Bladder microvascular endothelial cell (primary cell): ENCODE measurements around the gene PDX1. TPM values are rescaled to one million over a fixed set of nuclear protein-coding genes. Genes with fewer than 3 reads are reported as not detected.

Source experiments
- total RNA-seq: library from RNA; depleted of rRNA; stranded (reverse); fragments of >200 nt; gene quantifications from 2 replicates; pipeline ENCODE4 v1.2.3, GENCODE V29; 2014

The PDX1 gene
- total RNA-seq: not detected in 2 replicates

DNA sequence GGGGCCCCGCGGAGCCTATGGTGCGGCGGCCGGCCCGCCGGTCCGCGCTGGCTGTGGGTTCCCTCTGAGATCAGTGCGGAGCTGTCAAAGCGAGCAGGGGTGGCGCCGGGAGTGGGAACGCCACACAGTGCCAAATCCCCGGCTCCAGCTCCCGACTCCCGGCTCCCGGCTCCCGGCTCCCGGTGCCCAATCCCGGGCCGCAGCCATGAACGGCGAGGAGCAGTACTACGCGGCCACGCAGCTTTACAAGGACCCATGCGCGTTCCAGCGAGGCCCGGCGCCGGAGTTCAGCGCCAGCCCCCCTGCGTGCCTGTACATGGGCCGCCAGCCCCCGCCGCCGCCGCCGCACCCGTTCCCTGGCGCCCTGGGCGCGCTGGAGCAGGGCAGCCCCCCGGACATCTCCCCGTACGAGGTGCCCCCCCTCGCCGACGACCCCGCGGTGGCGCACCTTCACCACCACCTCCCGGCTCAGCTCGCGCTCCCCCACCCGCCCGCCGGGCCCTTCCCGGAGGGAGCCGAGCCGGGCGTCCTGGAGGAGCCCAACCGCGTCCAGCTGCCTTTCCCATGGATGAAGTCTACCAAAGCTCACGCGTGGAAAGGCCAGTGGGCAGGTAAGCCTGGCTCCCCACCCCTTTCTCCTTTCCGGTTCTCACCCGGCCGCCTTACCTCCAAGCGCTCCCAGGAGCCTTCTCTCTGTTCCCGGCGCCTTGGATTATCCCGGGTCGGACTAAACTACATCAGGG is at the start of gene PDX1:
Gene PDX1, plus strand, starts transcription at position 67 of the 743 bp plus-strand sequence. Its CDS starts 139 bp downstream, at position 206.

DNA sequence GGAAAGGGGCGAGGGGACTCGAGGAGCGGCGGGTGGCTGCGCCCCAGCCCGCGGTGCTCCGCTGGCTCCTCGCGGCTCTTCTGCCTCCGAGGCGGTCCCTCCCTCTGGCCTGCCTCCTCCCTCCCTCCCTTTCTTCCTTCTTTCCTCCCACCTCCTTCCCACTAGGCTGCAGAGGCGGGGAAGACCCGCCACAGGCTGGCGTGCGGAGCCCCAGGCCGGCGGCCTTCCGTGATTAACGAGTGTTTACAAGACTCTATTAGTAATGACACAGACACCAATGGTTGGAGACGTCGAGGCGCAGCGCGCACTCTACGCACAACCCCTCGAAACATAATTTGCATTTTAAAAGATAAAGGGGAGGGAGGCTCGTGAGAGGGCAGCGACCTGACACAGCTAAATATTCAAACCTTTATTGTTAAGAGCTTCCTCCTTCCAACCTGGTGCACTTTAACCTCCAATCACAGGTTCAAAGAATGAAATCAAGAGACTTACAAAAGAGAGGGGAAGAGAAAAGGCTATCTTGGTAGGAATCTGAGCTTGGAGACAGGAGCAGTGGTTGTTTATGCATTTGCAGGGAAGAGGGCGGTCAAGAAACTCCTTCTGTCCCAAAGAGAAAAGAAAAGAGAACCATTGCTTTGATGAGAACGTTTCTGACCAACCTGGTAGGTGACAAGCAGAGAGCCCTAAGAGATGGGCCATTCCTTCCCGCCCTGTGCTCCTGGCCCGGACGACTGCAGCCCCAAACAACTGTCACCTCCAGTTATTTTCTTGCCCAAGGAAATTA is 49.5 kb downstream of the PDX1 start, which contains the start of gene CDX2:
Gene CDX2, minus strand, starts transcription at position 234 of the 784 bp plus-strand sequence. CDS start 309 bp downstream, outside the sequence.

Other genes with a start within 250 kb of the PDX1 start
- gene GSX1, start 127.5 kb upstream of the PDX1 start, total RNA-seq: not detected in 2 replicates
- gene CDX2, start 49.3 kb downstream of the PDX1 start, total RNA-seq: not detected in 2 replicates
- gene URAD, start 68.7 kb downstream of the PDX1 start, total RNA-seq: not detected in 2 replicates
- not detected in 2 replicates for gene FLT3, start 180.6 kb downstream of the PDX1 start, total RNA-seq
- 13.8 and 20.6 TPM in 2 replicates for gene PAN3, start 218.5 kb downstream of the PDX1 start, total RNA-seq